Activated T-helper 17 cell treated with anti-CD3 and anti-CD28 coated beads, Interleukin-2, amount 50 U/mL, for 72 hours (primary cell): ENCODE results near the gene VWF. TPM values are rescaled to one million over a fixed set of nuclear protein-coding genes. Genes with fewer than 3 reads are reported as not detected.

Source experiments
- ATAC-seq: fragments of 150-1000 bp; cut with Tn5 transposase; replicated peaks from 2 replicates; pipeline ENCODE4 v1.10.0; 2021; ENCODE audit warnings: mild to moderate bottlenecking, moderate library complexity
- H3K27ac Mint-ChIP-seq: one replicate; pipeline ENCODE4 v1.8.0; 2022; ENCODE audit warnings: mixed read lengths
- H3K27me3 Mint-ChIP-seq: one replicate; pipeline ENCODE4 v1.8.0; 2022; ENCODE audit warnings: mixed read lengths
- H3K36me3 Mint-ChIP-seq: one replicate; pipeline ENCODE4 v1.8.0; 2022; ENCODE audit warnings: low read depth, mild to moderate bottlenecking, mixed read lengths
- H3K4me1 Mint-ChIP-seq: one replicate; pipeline ENCODE4 v1.8.0; 2022; ENCODE audit warnings: mixed read lengths
- H3K4me3 Mint-ChIP-seq: one replicate; pipeline ENCODE4 v1.8.0; 2022; ENCODE audit warnings: mild to moderate bottlenecking, mixed read lengths
- H3K9me3 Mint-ChIP-seq: one replicate; pipeline ENCODE4 v1.8.0; 2022; ENCODE audit warnings: mixed read lengths
- total RNA-seq, 2 donors: library from RNA; stranded (reverse); gene quantifications; one replicate each; pipeline ENCODE4 v1.2.3, GENCODE V29; 2022

The VWF gene
- total RNA-seq, 2 donors from 2014 or later, result 0.04 to 0.08 TPM

DNA sequence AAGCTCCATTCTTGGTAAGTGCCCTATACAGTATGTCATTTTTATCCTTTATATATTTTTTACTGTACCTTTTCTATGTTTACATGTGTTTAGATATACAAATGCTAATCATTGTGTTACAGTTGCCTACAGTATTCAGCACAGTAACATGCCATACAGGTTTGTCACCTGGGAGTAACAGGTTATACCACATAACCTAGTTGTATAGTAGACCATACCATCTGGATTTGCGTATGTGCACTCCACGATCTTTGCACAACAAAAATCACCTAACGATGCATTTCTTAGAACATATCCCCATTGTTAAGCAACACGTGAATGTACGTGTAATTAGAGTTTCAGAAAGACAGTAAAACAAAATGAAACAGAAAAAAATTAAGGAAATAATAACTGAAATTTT is 167.5 kb downstream of the VWF start:
- Mint-ChIP-seq H3K27ac (no peak overlapping the region), H3K36me3 (no peaks in the 10 kb centered on the region)
- ATAC-seq, result no peak

DNA sequence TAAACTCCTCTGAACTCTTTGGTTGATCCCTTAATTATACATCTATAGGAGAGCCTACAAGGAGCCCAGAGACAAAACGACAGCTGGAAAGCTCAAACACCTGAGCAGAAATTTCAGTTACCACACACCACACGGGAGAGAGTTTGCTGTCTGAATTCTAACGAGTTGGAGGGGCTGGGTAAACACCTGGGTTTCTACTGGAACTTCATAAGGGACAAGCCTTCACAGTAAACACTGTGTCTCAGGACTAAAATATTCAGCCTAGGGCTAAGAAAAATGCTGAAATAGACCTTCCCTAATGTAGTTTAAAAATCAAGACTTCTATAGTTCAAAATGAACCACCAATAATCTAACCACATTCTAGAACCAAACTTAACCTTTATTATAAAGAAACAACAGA is 169.8 kb downstream of the VWF start:
- Mint-ChIP-seq H3K4me1 (no peaks in the 10 kb centered on the region), H3K27ac (no peak overlapping the region), H3K4me3 (no peak overlapping the region), H3K9me3 (no peaks in the 10 kb centered on the region), H3K36me3 (no peaks in the 10 kb centered on the region), H3K27me3 (peaks cover 35% of the 10 kb centered on the region)
- no peak for ATAC-seq

More for the DNA sequence above, 167.5 kb downstream of the VWF start:
- Mint-ChIP-seq H3K4me1 (no peaks in the 10 kb centered on the region), H3K27me3 (peaks cover 22% of the 10 kb centered on the region), H3K9me3 (no peaks in the 10 kb centered on the region), H3K4me3 (no peak overlapping the region)

DNA sequence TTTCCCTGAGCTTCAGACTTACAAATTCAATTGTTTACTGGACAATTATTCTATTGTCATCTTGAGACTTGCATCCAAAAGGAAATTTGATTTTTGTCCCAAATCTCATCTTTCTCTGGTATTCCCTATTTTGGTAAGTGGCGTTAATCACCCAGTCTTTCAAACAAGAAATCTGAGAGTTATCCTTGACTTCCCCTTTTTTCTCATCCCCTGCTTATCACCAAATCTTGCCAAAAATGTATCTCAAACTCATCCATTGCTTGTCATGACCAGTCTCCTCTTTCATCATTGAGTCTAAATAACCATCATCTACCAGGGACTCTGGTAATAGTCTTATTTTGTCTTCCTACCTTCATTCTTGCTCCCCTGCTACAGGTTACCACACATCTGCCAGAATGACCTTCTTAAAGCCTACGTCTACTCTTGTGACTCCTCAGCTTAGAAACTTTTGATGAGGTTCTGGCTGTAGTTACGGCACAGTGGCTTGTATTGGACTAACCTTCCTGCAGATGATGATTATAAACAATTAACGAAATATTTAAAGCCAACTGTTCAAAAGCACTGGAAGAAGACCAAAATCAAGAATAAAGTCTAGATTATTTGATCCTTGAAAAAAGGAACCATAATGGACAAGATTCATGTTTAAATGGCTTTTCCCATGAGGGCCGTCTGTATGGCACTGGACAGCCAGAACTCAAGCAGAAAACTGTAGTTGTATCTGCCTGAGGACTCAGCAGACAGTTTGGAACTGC is 170.5 kb downstream of the VWF start:
- no peak for ATAC-seq
- no peaks in the 10 kb centered on the region for H3K4me1 Mint-ChIP-seq
- H3K27ac Mint-ChIP-seq, result no peak overlapping the region
- H3K4me3 Mint-ChIP-seq, result no peak overlapping the region
- peaks cover 38% of the 10 kb centered on the region for H3K27me3 Mint-ChIP-seq
- H3K9me3 Mint-ChIP-seq, result no peaks in the 10 kb centered on the region
- no peaks in the 10 kb centered on the region for H3K36me3 Mint-ChIP-seq

DNA sequence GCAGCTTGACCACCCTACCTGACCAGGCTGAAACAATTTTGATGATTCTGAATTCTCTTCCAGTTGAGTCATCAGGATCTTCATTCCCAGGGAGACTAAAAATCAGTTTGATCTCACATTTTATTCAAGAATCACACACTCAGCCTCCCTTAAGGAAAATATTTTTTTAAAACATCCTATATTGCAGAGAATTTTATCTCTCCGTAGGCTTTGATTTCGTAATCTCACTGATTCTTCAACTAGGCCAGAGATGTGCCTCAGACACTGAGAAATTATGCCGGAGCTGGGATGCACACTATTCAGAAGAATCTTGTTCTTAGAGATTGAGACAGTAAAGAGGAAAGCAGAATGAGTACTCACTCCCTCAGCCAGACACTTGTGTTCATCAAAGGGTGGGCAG is 172.4 kb downstream of the VWF start:
- H3K27me3 Mint-ChIP-seq, result peaks cover 39% of the 10 kb centered on the region
- no peaks in the 10 kb centered on the region for H3K4me1 Mint-ChIP-seq
- ATAC-seq, result no peak
- H3K27ac Mint-ChIP-seq, result no peak overlapping the region
- H3K36me3 Mint-ChIP-seq, result no peaks in the 10 kb centered on the region
- no peaks in the 10 kb centered on the region for H3K9me3 Mint-ChIP-seq
- no peak overlapping the region for H3K4me3 Mint-ChIP-seq

DNA sequence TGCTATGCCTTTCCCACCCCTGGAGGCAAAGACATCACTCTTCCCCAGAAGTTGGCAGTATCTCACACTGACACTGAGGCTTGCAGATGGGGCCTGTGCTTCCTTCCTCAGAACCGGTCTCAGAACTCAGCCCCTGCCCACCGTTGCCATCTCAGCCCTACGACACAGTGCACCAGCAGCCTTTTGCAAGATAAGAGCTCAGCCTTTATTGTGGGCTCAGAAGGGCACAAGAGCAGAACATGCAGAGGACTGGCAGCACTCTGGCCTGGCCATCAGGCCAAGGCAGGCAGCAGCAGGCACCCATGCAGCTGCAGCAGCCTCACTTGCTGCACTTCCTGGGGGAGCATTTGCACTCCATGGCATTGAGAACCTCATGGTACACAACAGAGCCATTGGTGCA is 175.8 kb downstream of the VWF start:
- ATAC-seq, result no peak
- H3K27me3 Mint-ChIP-seq, result peaks cover 56% of the 10 kb centered on the region
- no peaks in the 10 kb centered on the region for H3K9me3 Mint-ChIP-seq
- H3K4me3 Mint-ChIP-seq, result no peak overlapping the region
- no peaks in the 10 kb centered on the region for H3K36me3 Mint-ChIP-seq
- H3K27ac Mint-ChIP-seq, result no peak overlapping the region
- H3K4me1 Mint-ChIP-seq, result no peaks in the 10 kb centered on the region

DNA sequence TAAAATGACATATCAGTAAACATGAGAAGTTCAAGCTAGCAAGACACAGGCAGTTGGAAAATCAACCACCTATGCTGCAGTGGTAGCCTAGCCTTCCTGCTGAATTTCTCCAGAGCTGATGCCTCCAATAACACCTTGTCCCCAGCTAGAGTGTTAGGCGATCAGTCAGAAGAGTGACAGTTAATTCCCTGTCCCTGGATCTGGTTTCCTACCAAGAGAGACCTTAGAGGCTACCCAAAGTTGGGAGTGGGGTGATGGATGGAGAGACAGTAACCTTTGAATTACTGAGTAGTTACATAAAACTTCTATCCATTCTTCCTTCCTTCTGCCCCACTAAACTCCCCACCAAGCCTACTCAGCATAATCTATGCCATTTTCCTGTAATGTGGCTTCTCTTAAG is 177.5 kb downstream of the VWF start:
- H3K4me3 Mint-ChIP-seq, result no peak overlapping the region
- H3K4me1 Mint-ChIP-seq, result no peaks in the 10 kb centered on the region
- no peak for ATAC-seq
- H3K27ac Mint-ChIP-seq, result no peak overlapping the region
- no peaks in the 10 kb centered on the region for H3K36me3 Mint-ChIP-seq
- peaks cover 66% of the 10 kb centered on the region for H3K27me3 Mint-ChIP-seq
- H3K9me3 Mint-ChIP-seq, result no peaks in the 10 kb centered on the region

DNA sequence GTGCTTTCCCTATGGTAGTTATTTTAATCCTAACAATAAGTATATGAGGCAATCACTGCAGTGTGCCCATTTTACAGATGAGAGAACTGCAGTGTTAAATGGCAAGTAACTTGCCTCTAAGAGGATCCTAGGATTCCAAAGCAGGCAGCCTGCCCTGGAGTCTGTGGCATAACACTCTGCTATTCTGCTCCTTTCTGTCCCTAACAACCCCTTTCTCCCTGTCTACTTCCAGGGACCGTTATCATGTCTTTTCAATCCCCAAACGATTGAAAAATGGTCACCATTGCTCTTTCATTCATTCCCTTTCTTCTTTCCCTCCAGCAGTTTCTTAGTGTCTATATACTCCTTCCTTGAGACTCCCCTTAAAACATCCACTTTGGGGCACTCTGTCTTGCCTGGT is 178.1 kb downstream of the VWF start:
- Mint-ChIP-seq H3K27me3 (peaks cover 64% of the 10 kb centered on the region), H3K4me3 (no peak overlapping the region), H3K36me3 (no peaks in the 10 kb centered on the region), H3K27ac (no peak overlapping the region), H3K4me1 (no peaks in the 10 kb centered on the region), H3K9me3 (no peaks in the 10 kb centered on the region)
- no peak for ATAC-seq

DNA sequence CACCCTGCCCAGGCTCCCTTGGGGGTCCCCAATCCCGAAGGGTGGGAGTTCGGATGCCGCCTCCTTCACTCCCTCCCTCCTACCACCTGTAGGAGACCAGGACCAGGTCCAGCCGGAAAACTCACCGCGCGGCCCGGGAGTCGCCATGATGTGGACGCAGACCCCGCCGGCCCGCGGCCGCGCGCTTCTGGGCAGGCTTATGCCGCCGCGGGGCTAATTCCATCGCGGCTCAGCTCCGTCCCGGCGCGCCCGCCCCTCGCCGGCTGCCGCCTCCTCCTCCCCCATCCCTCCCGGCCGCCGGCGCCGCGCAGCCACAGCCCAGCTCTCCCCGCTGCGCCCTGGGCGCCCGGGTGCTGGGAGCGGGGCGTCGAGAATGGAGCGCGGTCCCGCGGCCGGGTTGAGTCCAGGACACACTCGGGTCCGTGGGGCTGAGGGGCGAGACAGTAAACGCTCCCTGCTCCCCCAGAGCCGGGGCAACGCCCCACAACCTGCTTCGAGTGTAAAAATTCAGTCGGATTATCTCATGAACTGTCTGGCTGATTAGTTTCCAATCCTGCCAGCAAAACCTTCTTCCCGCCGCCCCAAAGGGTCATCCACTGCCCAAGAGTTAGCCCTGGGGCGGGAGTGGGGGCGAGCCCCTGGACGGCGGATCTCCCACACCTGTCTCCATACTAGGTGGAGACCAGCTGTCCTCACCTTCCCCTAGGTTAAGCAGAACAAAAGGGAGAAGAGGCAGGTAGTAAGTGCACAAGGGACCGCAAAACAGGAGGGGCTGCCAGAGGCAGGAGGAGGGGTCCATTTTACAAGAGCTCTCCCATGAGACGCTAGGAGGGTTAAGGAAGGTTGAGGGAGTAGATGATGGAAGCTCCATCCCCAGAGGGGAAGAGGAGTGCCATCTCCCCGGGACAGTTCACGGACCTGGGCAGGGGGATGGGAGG is 179.1 kb downstream of the VWF start, which contains the start of gene ANO2:
TSS of gene ANO2 (minus strand) at position 189 of the 938 bp plus-strand sequence. CDS start at position 147, 42 bp downstream.
- Mint-ChIP-seq H3K9me3 (no peaks in the 10 kb centered on the region), H3K4me1 (no peaks in the 10 kb centered on the region), H3K27ac (no peak within 1 kb of the TSS), H3K36me3 (no peaks in the 10 kb centered on the region), H3K27me3 (peaks cover 63% of the 10 kb centered on the region), H3K4me3 (no peak within 1 kb of the TSS)
- ATAC-seq, result no peak

DNA sequence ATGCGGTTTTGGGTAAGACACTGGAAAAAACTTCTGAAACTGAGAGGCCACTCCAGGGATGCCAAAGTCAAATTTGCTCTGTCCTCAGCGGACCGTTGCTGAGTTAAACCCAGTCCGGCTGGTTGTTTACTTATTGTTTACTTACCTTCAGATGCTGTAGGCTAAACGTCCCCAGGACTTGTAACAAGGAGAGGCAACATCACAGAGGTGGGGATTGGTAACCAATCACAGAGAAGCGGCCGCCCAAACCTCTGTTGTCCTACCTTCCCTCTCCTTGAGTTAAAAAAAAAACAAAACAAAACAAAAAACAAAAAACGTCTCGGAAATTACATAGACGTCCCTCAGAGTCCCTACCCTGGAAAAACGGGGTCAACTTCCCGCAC is 179.8 kb downstream of the VWF start:
- Mint-ChIP-seq H3K36me3 (no peaks in the 10 kb centered on the region), H3K9me3 (no peaks in the 10 kb centered on the region), H3K27ac (no peak overlapping the region), H3K4me1 (no peaks in the 10 kb centered on the region), H3K27me3 (peaks cover 65% of the 10 kb centered on the region), H3K4me3 (no peak overlapping the region)
- ATAC-seq, result no peak

DNA sequence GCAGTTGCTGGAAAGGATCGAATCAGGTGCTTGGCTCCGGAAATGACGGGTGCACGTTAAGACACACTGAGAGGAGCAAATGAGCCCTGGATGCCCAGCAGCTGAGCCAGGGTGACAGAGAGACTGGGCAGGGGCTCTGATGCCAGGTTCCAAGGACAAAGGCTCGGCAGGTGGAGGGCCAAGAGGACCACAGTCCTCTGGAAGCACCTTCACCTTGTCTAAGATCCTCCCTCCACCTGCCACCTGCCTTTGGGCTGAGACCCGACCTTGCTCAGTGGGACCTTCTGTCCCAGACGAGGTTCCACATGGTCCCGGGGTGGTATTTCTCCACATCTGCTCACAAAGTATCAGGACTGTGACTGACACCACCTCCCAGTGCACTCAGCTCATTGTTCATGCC is 180.4 kb downstream of the VWF start:
- H3K27ac Mint-ChIP-seq, result no peak overlapping the region

DNA sequence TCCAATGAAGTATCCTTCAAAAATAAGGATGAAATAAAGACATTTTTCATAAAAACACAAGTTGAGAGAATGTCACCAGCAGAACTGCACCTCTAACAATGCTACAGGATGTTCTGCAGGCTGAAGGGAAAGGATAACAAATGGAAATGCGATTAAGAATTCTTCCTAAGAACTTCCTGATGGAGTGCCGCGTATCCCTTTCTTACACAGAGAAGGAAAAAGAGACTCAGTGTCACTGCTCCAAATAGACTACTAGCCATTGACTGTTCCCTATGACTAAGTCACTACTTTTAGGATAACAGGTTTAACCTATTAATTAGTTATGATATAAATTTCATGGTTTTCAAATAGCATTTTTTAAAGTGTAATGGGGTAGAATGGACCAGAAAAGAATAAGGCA is 182.6 kb downstream of the VWF start:
- Mint-ChIP-seq H3K27ac (no peak overlapping the region), H3K9me3 (no peaks in the 10 kb centered on the region), H3K36me3 (no peaks in the 10 kb centered on the region), H3K4me1 (no peaks in the 10 kb centered on the region), H3K4me3 (no peak overlapping the region), H3K27me3 (peaks cover 69% of the 10 kb centered on the region)
- no peak for ATAC-seq

More for the DNA sequence above, 180.4 kb downstream of the VWF start:
- no peak for ATAC-seq
- H3K4me1 Mint-ChIP-seq, result no peaks in the 10 kb centered on the region
- H3K36me3 Mint-ChIP-seq, result no peaks in the 10 kb centered on the region
- peaks cover 68% of the 10 kb centered on the region for H3K27me3 Mint-ChIP-seq
- H3K9me3 Mint-ChIP-seq, result no peaks in the 10 kb centered on the region
- H3K4me3 Mint-ChIP-seq, result no peak overlapping the region

DNA sequence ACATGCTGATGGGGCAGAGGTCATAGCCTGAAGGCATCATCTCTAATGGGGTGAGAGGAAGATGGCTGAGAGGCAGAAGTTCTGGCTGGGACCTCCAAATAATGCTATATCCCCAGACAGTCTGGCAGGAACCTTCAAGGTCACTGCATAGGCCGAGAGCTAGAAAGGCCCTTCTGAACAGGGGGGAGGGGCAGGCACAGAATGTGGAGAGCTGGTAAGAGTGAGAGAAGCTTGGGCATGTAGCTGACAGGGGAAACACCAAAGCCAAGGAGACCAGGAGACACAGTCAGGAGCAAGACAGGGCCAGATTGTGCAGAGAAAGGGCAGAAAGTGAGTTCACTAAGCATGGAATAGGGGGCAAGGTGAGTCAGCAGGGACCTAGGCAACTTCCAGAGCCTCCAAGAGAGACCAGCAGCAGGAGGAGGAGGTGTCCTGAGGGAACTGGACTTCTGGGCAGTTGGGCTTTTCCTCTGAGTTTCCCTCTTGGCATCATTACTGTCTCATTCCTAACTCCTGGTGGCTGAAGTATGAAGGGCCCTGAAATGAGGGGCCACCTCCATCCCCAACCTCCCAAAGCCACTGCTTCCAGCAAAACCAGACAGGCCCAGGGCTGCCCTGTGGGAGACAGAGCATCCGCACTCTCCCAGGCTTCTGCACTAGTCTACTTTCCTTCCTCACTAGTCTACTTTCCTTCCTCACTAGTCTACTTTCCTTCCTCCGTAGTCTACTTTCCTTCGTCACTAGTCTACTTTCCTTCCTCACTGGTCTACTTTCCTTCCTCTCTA is 196.5 kb downstream of the VWF start:
- Mint-ChIP-seq H3K27me3 (peaks cover 36% of the 10 kb centered on the region), H3K36me3 (no peaks in the 10 kb centered on the region), H3K4me1 (no peaks in the 10 kb centered on the region), H3K27ac (no peak overlapping the region), H3K9me3 (peaks cover 7% of the 10 kb centered on the region), H3K4me3 (no peak overlapping the region)
- no peak for ATAC-seq

DNA sequence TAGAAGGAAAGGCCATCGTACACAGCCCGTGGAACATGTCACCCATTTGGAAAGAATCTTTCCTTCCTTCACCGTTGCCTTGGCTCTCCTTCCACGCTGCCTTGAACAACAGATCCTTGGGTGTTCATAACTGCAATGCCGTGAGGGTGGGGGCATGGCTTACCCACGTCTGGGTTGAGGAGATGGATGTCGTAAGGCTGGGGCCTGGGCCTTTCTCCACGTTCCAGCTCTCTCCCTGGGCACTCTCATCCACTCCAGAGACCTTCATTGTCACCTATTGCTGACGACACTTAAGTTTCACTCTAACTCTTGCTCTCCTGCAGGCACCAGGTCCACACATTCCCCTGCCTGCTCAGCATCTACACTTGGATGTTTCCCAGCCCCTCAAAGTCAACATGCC is 198.8 kb downstream of the VWF start:
- Mint-ChIP-seq H3K27ac (no peak overlapping the region), H3K9me3 (peaks cover under 1% of the 10 kb centered on the region), H3K27me3 (peaks cover 34% of the 10 kb centered on the region), H3K4me3 (no peak overlapping the region), H3K4me1 (no peaks in the 10 kb centered on the region), H3K36me3 (no peaks in the 10 kb centered on the region)
- no peak for ATAC-seq

DNA sequence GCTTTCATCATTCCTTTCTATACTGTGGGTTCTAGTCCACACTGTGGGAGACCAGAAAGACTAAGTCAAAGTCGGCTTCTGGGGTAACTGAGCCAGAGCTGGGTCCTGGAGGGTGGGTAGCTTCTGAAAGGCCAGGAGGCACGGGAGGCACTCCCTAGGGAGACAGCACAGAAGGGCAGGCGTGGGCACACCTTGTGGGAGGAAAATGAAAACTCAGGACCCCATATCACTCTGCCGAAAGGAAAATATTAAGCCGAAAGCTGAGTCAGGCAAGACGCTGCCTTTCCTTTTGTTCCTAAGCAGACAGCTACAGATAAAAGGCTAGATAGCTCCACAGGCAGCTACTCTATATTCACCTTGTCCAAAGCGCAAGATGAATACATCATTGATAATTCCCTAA is 200.1 kb downstream of the VWF start:
- peaks cover 37% of the 10 kb centered on the region for H3K27me3 Mint-ChIP-seq
- H3K9me3 Mint-ChIP-seq, result no peaks in the 10 kb centered on the region
- no peaks in the 10 kb centered on the region for H3K36me3 Mint-ChIP-seq
- no peak overlapping the region for H3K27ac Mint-ChIP-seq
- no peak for ATAC-seq
- H3K4me3 Mint-ChIP-seq, result no peak overlapping the region
- H3K4me1 Mint-ChIP-seq, result no peaks in the 10 kb centered on the region
